ENCODE data around the gene FURIN. TPM values are rescaled to one million over a fixed set of nuclear protein-coding genes. Genes with fewer than 3 reads are reported as not detected.

FURIN gene
- total RNA-seq, 1 donor from 2014 or later, result 122 TPM

DNA sequence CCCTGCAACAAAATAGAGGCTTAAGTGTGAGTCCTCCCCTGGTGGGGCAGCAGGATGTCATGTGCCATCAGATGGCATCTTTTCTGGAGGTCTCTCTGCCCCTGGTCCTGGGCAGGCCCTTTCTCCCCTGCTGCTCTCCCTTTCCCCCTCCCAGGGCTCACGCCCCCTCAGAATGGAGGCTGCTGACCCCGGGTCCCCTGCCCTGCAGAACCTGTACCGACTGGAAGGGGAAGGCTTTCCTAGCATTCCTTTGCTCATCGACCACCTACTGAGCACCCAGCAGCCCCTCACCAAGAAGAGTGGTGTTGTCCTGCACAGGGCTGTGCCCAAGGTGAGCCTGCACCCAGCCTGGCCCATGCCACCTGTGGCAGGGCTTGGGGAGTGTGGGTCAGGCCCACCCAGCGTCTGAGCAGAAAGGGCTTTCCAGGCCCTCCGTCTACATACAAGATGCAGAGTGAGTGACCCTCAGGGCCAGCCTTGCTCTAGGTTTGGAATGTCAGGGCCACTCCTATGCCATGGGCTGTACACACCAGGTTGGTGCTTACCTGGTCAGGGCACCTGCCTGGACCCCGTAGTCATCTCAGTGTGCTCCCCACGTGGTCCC is 23.1 kb downstream of the FURIN start:
- no peak overlapping the region for H3K4me3 ChIP-seq (ENCODE audit: insufficient read depth, low read depth, low read length)
- peaks cover 2% of the 10 kb centered on the region for H3K27me3 Mint-ChIP-seq (ENCODE audit: low read depth, unreplicated experiment)
- no peaks in the 10 kb centered on the region for H3K9me3 Mint-ChIP-seq (ENCODE audit: unreplicated experiment)
- no peak overlapping the region for H3K9ac ChIP-seq (ENCODE audit: low read length)
- no peaks in the 10 kb centered on the region for H3K36me3 ChIP-seq (ENCODE audit: insufficient read depth, low read length)
- H3K4me3 Mint-ChIP-seq (ENCODE audit: unreplicated experiment), result no peak overlapping the region
- no peak overlapping the region for H3K27ac Mint-ChIP-seq (ENCODE audit: unreplicated experiment)
- H3K4me1 Mint-ChIP-seq (ENCODE audit: low read depth, unreplicated experiment), result no peaks in the 10 kb centered on the region
- no peaks in the 10 kb centered on the region for H3K79me2 ChIP-seq (ENCODE audit: insufficient read depth, low read length)
- H3K4me2 ChIP-seq (ENCODE audit: low read length), result no peak overlapping the region
- H3K4me1 ChIP-seq (ENCODE audit: insufficient read depth, low read length), result no peaks in the 10 kb centered on the region
- H3K36me3 Mint-ChIP-seq (ENCODE audit: low read depth, unreplicated experiment), result peaks cover 8% of the 10 kb centered on the region
- H3K27me3 ChIP-seq (ENCODE audit: insufficient read depth, low read length), result no peaks in the 10 kb centered on the region
- no peak overlapping the region for H2AFZ ChIP-seq (ENCODE audit: low read depth, low read length)
- FAIRE-seq (no peak), DNase-seq (ENCODE audit: low read depth) (no peak)
- H4K20me1 ChIP-seq (ENCODE audit: insufficient read depth, low read length), result no peaks in the 10 kb centered on the region
- no peak overlapping the region for H3K27ac ChIP-seq (ENCODE audit: low read depth, low read length)
- H3K9me3 ChIP-seq (ENCODE audit: insufficient read depth, low read depth, low read length), result no peaks in the 10 kb centered on the region
- no peak for TF ChIP-seq EZH2 (IDR thresholded peaks at IDR 0.05; ENCODE audit: insufficient read depth, low read length)

DNA sequence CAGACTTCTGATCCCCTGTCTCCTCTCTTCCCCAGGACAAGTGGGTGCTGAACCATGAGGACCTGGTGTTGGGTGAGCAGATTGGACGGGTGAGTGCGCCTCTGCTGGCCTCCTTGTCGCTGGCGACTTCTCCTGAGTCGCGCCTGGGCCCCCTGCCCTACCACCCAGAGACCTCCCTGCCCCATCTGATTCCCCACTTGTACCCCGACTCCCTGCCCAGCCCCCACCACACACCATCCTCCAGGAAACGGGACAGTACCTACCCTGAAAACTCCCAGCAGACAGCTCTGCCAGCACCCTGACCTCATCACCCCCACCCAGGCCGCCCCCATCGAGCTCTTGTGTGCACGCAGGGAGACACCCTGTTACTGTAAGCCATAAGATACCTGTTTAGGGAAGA is 23.6 kb downstream of the FURIN start:
- TF ChIP-seq CTCF (IDR thresholded peaks at IDR 0.05; ENCODE audit: insufficient read depth, low read depth, low read length), result no peak
- no peak for TF ChIP-seq EZH2 (IDR thresholded peaks at IDR 0.05; ENCODE audit: insufficient read depth, low read length)
- no peak overlapping the region for H3K4me3 Mint-ChIP-seq (ENCODE audit: unreplicated experiment)
- Histone ChIP-seq H3K79me2 (ENCODE audit: insufficient read depth, low read length) (no peaks in the 10 kb centered on the region), H2AFZ (ENCODE audit: low read depth, low read length) (no peak overlapping the region), H4K20me1 (ENCODE audit: insufficient read depth, low read length) (no peaks in the 10 kb centered on the region), H3K4me3 (ENCODE audit: insufficient read depth, low read depth, low read length) (no peak overlapping the region), H3K9me3 (ENCODE audit: insufficient read depth, low read depth, low read length) (no peaks in the 10 kb centered on the region), H3K27me3 (ENCODE audit: insufficient read depth, low read length) (no peaks in the 10 kb centered on the region), H3K4me2 (ENCODE audit: low read length) (no peak overlapping the region), H3K9ac (ENCODE audit: low read length) (no peak overlapping the region), H3K27ac (ENCODE audit: low read depth, low read length) (no peak overlapping the region), H3K36me3 (ENCODE audit: insufficient read depth, low read length) (no peaks in the 10 kb centered on the region), H3K4me1 (ENCODE audit: insufficient read depth, low read length) (no peaks in the 10 kb centered on the region)
- no peaks in the 10 kb centered on the region for H3K9me3 Mint-ChIP-seq (ENCODE audit: unreplicated experiment)
- H3K4me1 Mint-ChIP-seq (ENCODE audit: low read depth, unreplicated experiment), result no peaks in the 10 kb centered on the region
- H3K36me3 Mint-ChIP-seq (ENCODE audit: low read depth, unreplicated experiment), result peaks cover 8% of the 10 kb centered on the region
- no peak for DNase-seq (ENCODE audit: low read depth)
- H3K27ac Mint-ChIP-seq (ENCODE audit: unreplicated experiment), result no peak overlapping the region
- FAIRE-seq, result no peak
- H3K27me3 Mint-ChIP-seq (ENCODE audit: low read depth, unreplicated experiment), result peaks cover 2% of the 10 kb centered on the region

DNA sequence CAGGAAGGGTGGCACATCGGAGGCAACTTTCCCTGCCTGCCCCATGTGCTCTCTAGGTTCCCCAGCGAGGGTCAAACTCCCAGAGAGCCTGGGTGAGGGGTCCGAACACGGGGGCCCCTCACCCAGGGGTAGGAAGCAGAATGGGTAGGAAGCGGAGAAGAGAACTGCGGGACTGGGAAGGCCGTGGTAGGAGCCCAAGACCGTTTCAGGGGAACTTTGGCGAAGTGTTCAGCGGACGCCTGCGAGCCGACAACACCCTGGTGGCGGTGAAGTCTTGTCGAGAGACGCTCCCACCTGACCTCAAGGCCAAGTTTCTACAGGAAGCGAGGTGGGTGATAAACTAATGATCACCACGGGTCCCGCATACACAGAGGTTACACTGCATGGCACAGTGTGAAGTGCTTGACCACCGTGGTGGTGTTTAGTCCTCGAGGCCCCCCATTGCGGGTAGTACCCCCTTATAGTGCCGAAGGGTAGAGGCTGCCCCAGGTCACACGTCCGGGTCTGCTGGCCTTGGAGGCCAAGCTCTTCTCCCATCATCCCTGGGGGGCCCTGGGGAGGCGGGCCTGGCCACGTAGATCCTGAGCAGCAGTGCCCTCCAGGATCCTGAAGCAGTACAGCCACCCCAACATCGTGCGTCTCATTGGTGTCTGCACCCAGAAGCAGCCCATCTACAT is 24.2 kb downstream of the FURIN start:
- no peaks in the 10 kb centered on the region for H3K27me3 ChIP-seq (ENCODE audit: insufficient read depth, low read length)
- H3K4me3 ChIP-seq (ENCODE audit: insufficient read depth, low read depth, low read length), result no peak overlapping the region
- Mint-ChIP-seq H3K36me3 (ENCODE audit: low read depth, unreplicated experiment) (peaks cover 8% of the 10 kb centered on the region), H3K9me3 (ENCODE audit: unreplicated experiment) (no peaks in the 10 kb centered on the region), H3K4me3 (ENCODE audit: unreplicated experiment) (no peak overlapping the region), H3K27ac (ENCODE audit: unreplicated experiment) (no peak overlapping the region), H3K4me1 (ENCODE audit: low read depth, unreplicated experiment) (no peaks in the 10 kb centered on the region), H3K27me3 (ENCODE audit: low read depth, unreplicated experiment) (peaks cover 2% of the 10 kb centered on the region)
- no peak for FAIRE-seq
- no peak for TF ChIP-seq EZH2 (IDR thresholded peaks at IDR 0.05; ENCODE audit: insufficient read depth, low read length)
- no peak for TF ChIP-seq CTCF (IDR thresholded peaks at IDR 0.05; ENCODE audit: insufficient read depth, low read depth, low read length)
- H3K27ac ChIP-seq (ENCODE audit: low read depth, low read length), result no peak overlapping the region
- no peaks in the 10 kb centered on the region for H3K9me3 ChIP-seq (ENCODE audit: insufficient read depth, low read depth, low read length)
- no peaks in the 10 kb centered on the region for H4K20me1 ChIP-seq (ENCODE audit: insufficient read depth, low read length)
- no peak overlapping the region for H2AFZ ChIP-seq (ENCODE audit: low read depth, low read length)
- no peak overlapping the region for H3K4me2 ChIP-seq (ENCODE audit: low read length)
- no peaks in the 10 kb centered on the region for H3K36me3 ChIP-seq (ENCODE audit: insufficient read depth, low read length)
- DNase-seq (ENCODE audit: low read depth), result no peak
- no peaks in the 10 kb centered on the region for H3K79me2 ChIP-seq (ENCODE audit: insufficient read depth, low read length)
- H3K9ac ChIP-seq (ENCODE audit: low read length), result no peak overlapping the region
- no peaks in the 10 kb centered on the region for H3K4me1 ChIP-seq (ENCODE audit: insufficient read depth, low read length)

Data from astrocyte (in vitro differentiated cells and primary cell).